MM.1S (cell line): ENCODE data around the gene KLHL20.

Experiments
- EZH2 ChIP-seq: fragments of 300-600 bp; sonication (generic); optimal IDR thresholded peaks from 2 replicates; pipeline ENCODE3; 2017; ENCODE audit warnings: low read depth, mild to moderate bottlenecking, antibody characterized with exemption, low read length, mixed read lengths
- TF ChIP-seq, protein P1 (sequence below): fragments of 300-600 bp; sonication (generic); IDR thresholded peaks from 2 replicates; pipeline ENCODE4 v1.5.1; 2016; ENCODE audit warnings: antibody characterized with exemption, low read length, mixed read lengths

GRCh38 chr1:173705117-173705516 lies 9.7 kb upstream of the KLHL20 start:
- TF ChIP-seq, protein P1, sequence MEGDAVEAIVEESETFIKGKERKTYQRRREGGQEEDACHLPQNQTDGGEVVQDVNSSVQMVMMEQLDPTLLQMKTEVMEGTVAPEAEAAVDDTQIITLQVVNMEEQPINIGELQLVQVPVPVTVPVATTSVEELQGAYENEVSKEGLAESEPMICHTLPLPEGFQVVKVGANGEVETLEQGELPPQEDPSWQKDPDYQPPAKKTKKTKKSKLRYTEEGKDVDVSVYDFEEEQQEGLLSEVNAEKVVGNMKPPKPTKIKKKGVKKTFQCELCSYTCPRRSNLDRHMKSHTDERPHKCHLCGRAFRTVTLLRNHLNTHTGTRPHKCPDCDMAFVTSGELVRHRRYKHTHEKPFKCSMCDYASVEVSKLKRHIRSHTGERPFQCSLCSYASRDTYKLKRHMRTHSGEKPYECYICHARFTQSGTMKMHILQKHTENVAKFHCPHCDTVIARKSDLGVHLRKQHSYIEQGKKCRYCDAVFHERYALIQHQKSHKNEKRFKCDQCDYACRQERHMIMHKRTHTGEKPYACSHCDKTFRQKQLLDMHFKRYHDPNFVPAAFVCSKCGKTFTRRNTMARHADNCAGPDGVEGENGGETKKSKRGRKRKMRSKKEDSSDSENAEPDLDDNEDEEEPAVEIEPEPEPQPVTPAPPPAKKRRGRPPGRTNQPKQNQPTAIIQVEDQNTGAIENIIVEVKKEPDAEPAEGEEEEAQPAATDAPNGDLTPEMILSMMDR, result no peak
- TF ChIP-seq EZH2, result no peak
